NCI-H1417 (cell line): Measurements from ENCODE around the gene FOXJ2.
"Not testable (repeated sequence)": the region's sequence is repeated elsewhere in the genome, so short reads cannot be mapped to it uniquely, and the experiment has no call there.

Source experiments
- DNase-seq, 3 experiments: peaks; one replicate each; lab custom pipeline; 2025; lab: John Stamatoyannopoulos, UW

FOXJ2 gene

GRCh38 chr12:8030189-8030588 is 2.3 kb upstream of the FOXJ2 start:
- no peak for DNase-seq

- not testable (repeated sequence) for DNase-seq
Observed at GRCh38 chr12:8031017-8031416, 1.5 kb upstream of the FOXJ2 start.

- no peak for DNase-seq
Observed at GRCh38 chr12:8031872-8032241, 659 bp upstream of the FOXJ2 start.

- peak; percentile 29 to 76 (median 70) for DNase-seq
Observed at GRCh38 chr12:8033153-8034044, 883 bp downstream of the FOXJ2 start.

- no peak for DNase-seq
Observed at GRCh38 chr12:8034802-8035201, 2.3 kb downstream of the FOXJ2 start.

GRCh38 chr12:8035440-8036010 is 3.0 kb downstream of the FOXJ2 start:
- DNase-seq, result no peak

- no peak for DNase-seq
Observed at GRCh38 chr12:8036346-8036745, 3.8 kb downstream of the FOXJ2 start.

- no peak for DNase-seq
Observed at GRCh38 chr12:8037046-8037663, 4.6 kb downstream of the FOXJ2 start.

- no peak for DNase-seq
Observed at GRCh38 chr12:8037947-8038346, 5.4 kb downstream of the FOXJ2 start.

GRCh38 chr12:8038659-8039114 is 6.2 kb downstream of the FOXJ2 start:
- DNase-seq, result peak; percentile 90 to 95 (median 92)

- DNase-seq, result no peak
Observed at GRCh38 chr12:8040791-8041190, 8.3 kb downstream of the FOXJ2 start.

- peak; percentile 32 to 82 (median 45) for DNase-seq
Observed at GRCh38 chr12:8045952-8046944, 13.7 kb downstream of the FOXJ2 start.

- no peak for DNase-seq
Observed at GRCh38 chr12:8047842-8048241, 15.3 kb downstream of the FOXJ2 start.

GRCh38 chr12:8048906-8049305 is 16.4 kb downstream of the FOXJ2 start:
- DNase-seq, result no peak

- no peak for DNase-seq
Observed at GRCh38 chr12:8050600-8051250, 18.2 kb downstream of the FOXJ2 start.

- no peak for DNase-seq
Observed at GRCh38 chr12:8052679-8053078, 20.2 kb downstream of the FOXJ2 start.

- DNase-seq, result no peak
Observed at GRCh38 chr12:8054816-8055215, 22.3 kb downstream of the FOXJ2 start.

GRCh38 chr12:8057306-8057705 is 24.8 kb downstream of the FOXJ2 start:
- DNase-seq, result no peak

- no peak for DNase-seq
Observed at GRCh38 chr12:8057839-8058238, 25.3 kb downstream of the FOXJ2 start.

GRCh38 chr12:8058506-8058905 is 26.0 kb downstream of the FOXJ2 start:
- no peak for DNase-seq

GRCh38 chr12:8064131-8064530 is 31.6 kb downstream of the FOXJ2 start:
- DNase-seq, result no peak
